GM18861 (cell line): Measurements from ENCODE around the gene MBD6.
"Not testable (repeated sequence)": the region's sequence is repeated elsewhere in the genome, so short reads cannot be mapped to it uniquely, and the experiment has no call there.

ENCODE experiments used
- ATAC-seq: cut with Tn5 transposase; IDR thresholded peaks from one replicate; pipeline ENCODE4 v1.9.1; 2021; ENCODE audit not compliant: unreplicated experiment

The MBD6 gene

DNA sequence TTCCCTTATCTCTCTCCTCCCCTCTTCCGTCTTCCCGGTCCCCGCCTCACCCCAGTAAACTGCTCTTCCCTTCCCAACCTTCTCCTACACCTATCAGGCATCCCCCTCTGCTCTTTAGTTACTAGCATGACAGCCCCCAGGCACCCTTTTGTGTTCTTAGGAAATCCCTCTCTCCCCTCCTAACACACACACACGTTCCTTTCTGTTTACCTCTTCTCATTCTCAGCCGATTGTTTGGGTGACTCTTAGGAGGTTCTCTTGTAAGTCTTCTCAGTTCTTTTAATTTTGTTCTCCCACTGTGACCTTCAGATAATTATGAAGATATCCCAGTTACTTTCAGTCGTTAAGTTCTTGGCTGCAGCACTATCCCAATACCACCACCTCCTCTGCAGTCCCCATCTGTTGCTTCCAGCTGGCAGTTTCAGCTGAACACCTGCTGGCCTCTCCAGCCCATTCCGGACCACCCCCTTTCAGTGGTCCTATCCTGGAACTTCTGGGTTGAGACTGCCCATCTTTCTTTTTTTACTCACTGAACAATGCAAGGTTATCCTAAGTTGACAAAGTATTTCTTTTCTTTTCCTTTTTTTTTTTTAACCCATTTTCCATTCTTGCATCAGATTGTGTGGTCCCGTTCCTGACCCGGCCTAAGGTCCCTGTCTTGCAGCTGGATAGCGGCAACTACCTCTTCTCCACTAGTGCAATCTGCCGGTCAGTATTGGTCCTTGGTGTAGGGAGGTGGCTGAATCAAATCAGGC is 34.0 kb upstream of the MBD6 start:
- no peak for ATAC-seq

GRCh38 chr12:57489157-57489641 is 33.4 kb upstream of the MBD6 start:
- no peak for ATAC-seq

DNA sequence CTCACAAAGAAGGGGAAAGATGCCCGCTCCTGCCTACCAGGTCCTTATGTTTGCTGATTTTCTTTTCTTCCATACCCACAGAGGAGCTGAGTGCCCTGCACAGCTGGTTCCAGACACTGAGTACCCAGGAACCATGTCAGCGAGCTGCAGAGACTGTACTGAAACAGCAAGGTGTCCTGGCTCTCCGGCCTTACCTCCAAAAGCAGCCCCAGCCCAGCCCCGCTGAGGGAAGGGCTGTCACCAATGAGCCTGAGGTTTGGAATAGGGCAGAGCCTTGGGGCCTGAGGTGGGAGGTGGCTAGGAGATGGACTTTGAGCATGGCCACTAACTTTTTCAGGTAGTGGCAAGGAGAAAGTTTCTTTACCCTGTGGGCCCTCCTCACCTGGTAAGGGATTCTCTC is 32.5 kb upstream of the MBD6 start:
- no peak for ATAC-seq

DNA sequence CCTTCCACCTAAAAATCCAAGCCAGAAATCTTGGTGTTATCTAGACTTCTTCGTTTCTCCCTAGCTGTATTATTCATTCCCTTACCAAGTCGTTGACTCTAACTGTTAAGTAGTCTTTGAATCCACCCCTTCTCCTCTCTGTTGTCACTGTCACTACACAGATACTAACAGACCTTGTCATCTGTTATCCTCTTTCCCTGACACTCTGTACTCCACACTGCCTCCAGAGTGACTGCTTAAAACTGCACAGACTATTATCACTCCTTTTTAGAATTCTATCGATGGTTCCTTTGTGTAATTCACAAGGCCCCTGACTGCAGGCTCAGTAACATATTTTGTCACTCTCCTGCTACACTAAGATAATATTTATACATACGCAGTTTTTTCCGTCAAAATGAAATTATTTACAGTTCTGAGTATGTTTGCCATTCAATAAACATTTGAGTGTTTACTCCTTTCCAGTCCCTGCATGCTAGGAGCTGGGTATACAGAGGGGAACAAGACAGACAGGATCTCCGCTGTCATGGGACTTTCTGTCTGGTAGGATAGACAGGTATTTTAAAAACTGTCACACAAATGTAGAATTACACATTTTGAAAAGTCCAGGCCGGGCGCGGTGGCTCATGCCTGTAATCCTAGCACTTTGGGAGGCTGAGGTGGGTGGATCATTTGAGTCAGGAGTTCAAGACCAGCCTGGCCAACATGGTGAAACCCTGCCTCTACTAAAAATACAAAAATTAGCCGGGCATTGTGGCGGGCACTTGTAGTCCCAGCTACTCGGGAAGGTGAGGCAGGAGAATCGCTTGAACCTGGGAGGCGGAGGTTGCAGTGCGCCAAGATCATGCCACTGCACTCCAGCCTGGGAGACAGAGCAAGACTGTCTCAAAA is 31.0 kb upstream of the MBD6 start:
- no peak for ATAC-seq

DNA sequence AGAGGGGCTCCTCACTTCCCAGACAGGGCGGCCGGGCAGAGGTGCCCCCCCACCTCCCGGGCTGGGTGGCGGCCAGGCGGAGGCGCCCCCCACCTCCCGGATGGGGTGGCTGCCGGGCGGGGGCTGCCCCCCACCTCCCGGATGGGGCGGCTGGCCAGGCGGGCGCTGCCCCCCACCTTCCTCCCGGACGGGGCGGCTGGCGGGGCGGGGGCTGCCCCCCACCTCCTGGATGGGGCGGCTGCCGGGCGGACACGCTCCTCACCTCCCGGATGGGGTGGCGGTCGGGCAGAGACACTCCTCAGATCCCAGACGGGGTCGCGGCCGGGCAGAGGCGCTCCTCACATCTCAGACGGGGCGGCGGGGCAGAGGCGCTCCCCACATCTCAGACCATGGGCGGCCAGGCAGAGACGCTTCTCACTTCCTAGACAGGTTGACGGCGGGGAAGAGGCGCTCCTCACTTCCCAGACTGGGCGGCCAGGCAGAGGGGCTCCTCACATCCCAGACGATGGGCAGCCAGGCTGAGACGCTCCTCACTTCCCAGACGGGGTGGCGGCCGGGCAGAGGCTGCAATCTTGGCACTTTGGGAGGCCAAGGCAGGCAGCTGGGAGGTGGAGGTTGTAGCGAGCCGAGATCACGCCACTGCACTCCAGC is 27.4 kb upstream of the MBD6 start:
- ATAC-seq = not testable (repeated sequence)

DNA sequence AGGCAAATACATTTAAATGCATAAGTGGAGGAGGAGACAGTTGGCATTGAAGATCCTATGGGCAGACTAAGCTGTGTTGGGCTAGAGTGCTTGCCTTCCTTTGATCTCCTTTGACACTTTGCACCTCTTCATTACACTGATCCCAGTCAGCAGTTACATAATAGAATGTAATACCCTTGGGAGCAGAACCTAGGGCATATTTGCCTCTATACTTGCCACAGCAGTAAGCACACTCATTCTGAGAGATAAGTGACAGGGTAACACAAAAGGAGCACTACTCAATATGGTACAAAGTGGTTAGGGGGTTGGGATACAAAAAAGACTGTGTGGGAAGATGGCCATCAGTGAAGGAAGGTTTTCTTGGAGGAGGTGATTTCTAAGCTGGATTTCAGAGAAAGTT is 25.8 kb upstream of the MBD6 start:
- no peak for ATAC-seq

GRCh38 chr12:57497223-57498131 is 25.1 kb upstream of the MBD6 start:
- ATAC-seq = no peak

DNA sequence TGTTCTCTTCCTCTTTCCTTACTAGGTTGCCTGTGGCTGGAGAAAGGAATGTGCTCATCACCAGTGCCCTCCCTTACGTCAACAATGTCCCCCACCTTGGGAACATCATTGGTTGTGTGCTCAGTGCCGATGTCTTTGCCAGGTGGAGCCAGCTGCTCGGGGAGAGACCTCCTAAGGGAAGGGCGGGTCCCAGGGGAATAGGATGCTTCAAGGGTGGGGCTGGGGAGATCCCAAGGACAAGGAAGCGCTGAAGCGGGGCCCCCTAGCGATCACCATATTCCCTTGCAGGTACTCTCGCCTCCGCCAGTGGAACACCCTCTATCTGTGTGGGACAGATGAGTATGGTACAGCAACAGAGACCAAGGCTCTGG is 24.5 kb upstream of the MBD6 start:
- ATAC-seq = no peak

DNA sequence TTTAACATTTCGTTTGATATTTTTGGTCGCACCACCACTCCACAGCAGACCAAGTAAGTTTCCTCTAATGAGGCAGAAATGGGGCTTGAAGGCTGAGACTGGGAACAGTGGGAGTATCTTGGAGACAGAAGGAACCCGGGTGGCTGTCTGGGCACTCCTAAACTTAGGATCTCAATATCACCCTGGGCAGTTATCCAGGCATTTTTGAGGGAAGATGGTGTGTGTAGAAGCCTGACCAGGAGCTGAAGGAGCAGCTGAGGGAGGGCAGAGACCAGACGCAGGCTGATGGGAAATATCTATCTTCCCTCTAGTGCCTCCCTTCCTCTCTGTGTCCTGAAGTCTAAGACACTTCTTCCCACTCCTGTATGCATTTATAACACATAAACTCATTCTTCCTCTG is 24.1 kb upstream of the MBD6 start:
- ATAC-seq = no peak

DNA sequence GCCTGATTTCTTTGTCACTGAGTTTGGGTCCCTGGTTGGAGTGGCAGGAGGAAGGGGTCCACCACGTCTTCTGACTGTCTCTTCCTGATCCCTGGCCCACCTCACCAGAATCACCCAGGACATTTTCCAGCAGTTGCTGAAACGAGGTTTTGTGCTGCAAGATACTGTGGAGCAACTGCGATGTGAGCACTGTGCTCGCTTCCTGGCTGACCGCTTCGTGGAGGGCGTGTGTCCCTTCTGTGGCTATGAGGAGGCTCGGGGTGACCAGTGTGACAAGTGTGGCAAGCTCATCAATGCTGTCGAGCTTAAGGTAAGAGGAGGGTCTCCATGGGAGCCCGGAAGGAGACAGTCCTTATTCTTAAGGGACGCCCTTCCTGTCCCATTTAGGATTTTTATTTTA is 22.4 kb upstream of the MBD6 start:
- ATAC-seq = no peak

DNA sequence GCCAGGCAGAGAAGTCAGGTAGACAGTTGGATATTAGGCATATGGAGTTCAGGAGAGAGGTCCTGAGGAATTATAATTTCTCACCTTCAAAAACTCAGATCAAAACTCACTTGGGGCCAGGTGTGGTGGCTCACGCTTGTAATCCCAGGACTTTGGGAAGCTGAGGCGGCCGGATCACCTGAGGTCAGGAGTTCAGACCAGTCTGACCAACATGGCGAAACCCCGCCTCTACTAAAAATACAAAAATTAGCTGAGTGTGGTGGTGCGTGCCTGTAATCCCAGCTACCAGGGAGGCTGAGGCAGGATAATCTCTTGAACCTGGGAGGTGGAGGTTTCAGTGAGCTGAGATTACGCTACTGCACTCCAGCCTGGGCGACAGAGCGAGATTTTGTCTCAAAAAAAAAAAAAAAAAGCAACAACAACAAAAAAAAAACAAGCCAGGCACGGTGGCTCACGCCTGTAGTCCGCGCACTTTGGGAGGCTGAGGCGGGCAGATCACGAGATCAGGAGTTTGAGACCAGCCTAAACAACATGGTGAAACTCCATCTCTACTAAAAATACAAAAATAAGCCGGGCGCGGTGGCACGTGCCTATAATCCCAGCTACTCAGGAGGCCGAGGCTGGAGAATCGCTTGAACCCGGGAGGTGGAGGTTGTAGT is 20.2 kb upstream of the MBD6 start:
- not testable (repeated sequence) for ATAC-seq

DNA sequence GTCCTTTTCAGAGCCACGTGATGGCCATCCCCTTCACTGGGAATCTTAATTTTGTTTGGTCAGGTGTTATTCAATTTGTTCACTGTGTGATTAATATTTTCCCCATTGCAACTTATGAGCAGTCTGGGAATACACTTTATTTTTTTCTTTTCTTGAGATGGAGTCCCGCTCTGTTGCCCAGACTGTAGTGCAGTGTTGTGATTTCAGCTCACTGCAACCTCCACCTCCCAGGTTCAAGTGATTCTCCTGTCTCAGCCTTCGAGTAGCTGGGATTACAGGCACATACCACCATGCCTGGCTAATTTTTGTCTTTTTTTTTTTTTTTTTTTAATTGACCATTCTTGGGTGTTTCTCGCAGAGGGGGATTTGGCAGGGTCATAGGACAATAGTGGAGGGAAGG is 16.1 kb upstream of the MBD6 start:
- ATAC-seq = not testable (repeated sequence)

- not testable (repeated sequence) for ATAC-seq
Observed at GRCh38 chr12:57507796-57508195, 14.8 kb upstream of the MBD6 start.

GRCh38 chr12:57511161-57511560 is 11.5 kb upstream of the MBD6 start:
- ATAC-seq = no peak

- ATAC-seq = no peak
Observed at GRCh38 chr12:57511588-57512325, 10.9 kb upstream of the MBD6 start.

- ATAC-seq = no peak
Observed at GRCh38 chr12:57512665-57513064, 10.0 kb upstream of the MBD6 start.

DNA sequence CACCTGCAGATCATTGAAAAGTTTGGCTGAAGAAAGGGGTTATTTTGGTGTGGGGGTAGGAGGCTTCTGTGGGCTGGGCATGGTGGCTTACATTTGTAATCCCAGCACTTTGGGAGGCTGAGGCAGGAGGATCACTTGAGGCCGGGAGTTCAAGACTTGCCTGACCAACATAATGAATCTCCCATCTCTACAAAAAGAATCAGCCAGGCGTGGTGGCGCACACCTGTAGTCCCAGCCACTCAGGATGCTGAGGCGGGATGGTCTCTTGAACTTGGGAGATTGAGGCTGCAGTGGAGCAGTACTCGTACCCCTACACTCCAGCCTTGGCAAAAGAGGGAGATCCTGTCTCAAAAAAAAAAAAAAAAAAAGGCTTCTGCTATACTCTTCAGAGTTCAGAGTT is 9.4 kb upstream of the MBD6 start:
- no peak for ATAC-seq

DNA sequence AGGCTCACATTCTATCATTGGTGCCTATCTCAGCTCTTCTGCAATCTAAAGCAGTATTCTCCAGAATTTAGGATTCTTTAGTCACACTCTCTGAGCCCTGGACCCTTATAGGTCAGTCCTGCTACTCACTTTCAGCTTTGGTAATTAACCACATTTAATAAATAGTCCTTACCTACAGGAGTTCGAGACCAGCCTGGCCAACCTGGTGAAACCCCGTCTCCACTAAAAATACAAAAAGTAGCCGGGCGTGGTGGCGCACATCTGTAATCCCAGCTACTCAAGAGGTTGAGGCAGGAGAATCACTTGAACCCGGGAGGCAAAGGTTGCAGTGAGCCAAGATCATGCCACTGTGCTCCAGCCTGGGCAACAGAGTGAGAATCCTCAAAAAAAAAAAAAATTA is 8.9 kb upstream of the MBD6 start:
- ATAC-seq = not testable (repeated sequence)

DNA sequence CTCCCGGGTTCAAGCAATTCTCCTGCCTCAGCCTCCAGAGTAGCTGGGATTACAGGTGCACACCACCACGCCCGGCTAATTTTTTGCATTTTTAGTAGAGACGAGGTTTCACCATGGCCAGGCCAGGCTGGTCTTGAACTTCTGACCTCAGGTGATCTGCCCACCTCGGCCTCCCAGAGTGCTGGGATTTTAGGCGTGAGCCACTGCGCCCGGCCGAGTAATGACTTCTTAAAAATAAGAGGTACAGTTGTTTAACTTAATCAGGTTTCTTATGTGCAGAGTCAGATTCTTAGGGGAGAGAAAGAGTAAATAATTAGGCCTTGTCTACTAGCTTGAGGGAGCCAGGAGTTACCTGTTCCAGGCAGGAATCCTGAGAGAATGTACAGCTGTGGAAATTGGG is 8.4 kb upstream of the MBD6 start:
- not testable (repeated sequence) for ATAC-seq
